MM.1S (cell line): Measurements from ENCODE around the gene DLG4.

Source experiments
- DNase-seq: peaks from one replicate; pipeline ENCODE4 v3.0.0-alpha.2; 2015
- H2AFZ ChIP-seq: fragments of 300-600 bp; sonication (generic); 2 replicates; pipeline ENCODE4 v1.6.0; 2016; ENCODE audit warnings: antibody characterized with exemption, low read length
- H3F3A ChIP-seq: fragments of 300-600 bp; sonication (generic); 2 replicates; pipeline ENCODE4 v1.6.1; 2016; ENCODE audit warnings: mild to moderate bottlenecking, antibody characterized with exemption, low read length, moderate library complexity, mixed read lengths; ENCODE audit not compliant: insufficient read depth
- H3K27ac ChIP-seq: fragments of 300-600 bp; sonication (generic); 2 replicates; pipeline ENCODE4 v1.5.1; 2016; ENCODE audit warnings: mild to moderate bottlenecking, low read length
- H3K27me3 ChIP-seq: fragments of 300-600 bp; sonication (generic); replicated peaks from 2 replicates; pipeline ENCODE4 v1.6.0; 2016; ENCODE audit warnings: low read length; ENCODE audit not compliant: insufficient read depth
- H3K36me3 ChIP-seq: fragments of 300-600 bp; sonication (generic); replicated peaks from 2 replicates; pipeline ENCODE4 v1.6.1; 2016; ENCODE audit warnings: mild to moderate bottlenecking, low read length, mixed read lengths; ENCODE audit not compliant: insufficient read depth
- H3K4me1 ChIP-seq: fragments of 300-600 bp; sonication (generic); 2 replicates; pipeline ENCODE4 v1.6.1; 2016; ENCODE audit warnings: low read length, mixed read lengths
- H3K4me2 ChIP-seq: fragments of 300-600 bp; sonication (generic); 2 replicates; pipeline ENCODE4 v1.6.0; 2016; ENCODE audit warnings: low read depth, low read length
- H3K4me3 ChIP-seq: fragments of 300-600 bp; sonication (generic); 2 replicates; pipeline ENCODE4 v1.5.1; 2016; ENCODE audit warnings: low read length, mixed read lengths
- H3K79me2 ChIP-seq: fragments of 300-600 bp; sonication (generic); 2 replicates; pipeline ENCODE4 v1.6.1; 2016; ENCODE audit warnings: mixed run types, low read length, mixed read lengths
- H3K9ac ChIP-seq: fragments of 300-600 bp; sonication (generic); 2 replicates; pipeline ENCODE4 v1.6.1; 2016; ENCODE audit warnings: low read length, mixed read lengths
- H3K9me2 ChIP-seq: fragments of 300-600 bp; sonication (generic); replicated peaks from 2 replicates; pipeline ENCODE4 v1.6.1; 2016; ENCODE audit warnings: mild to moderate bottlenecking, low read length, mixed read lengths; ENCODE audit not compliant: insufficient read depth
- H3K9me3 ChIP-seq: fragments of 300-600 bp; sonication (generic); replicated peaks from 2 replicates; pipeline ENCODE4 v1.6.1; 2016; ENCODE audit warnings: mild to moderate bottlenecking, low read length, mixed read lengths; ENCODE audit not compliant: insufficient read depth
- H4K20me1 ChIP-seq: fragments of 300-600 bp; sonication (generic); 2 replicates; pipeline ENCODE4 v1.6.1; 2016; ENCODE audit warnings: mild to moderate bottlenecking, low read length, moderate library complexity, mixed read lengths; ENCODE audit not compliant: insufficient read depth
- CTCF ChIP-seq: fragments of 300-600 bp; sonication (generic); IDR thresholded peaks from 2 replicates; pipeline ENCODE4 v1.5.1; 2016; ENCODE audit warnings: antibody characterized with exemption, low read length, mixed read lengths
- EZH2 ChIP-seq: fragments of 300-600 bp; sonication (generic); optimal IDR thresholded peaks from 2 replicates; pipeline ENCODE3; 2017; ENCODE audit warnings: low read depth, mild to moderate bottlenecking, antibody characterized with exemption, low read length, mixed read lengths
- EZH2phosphoT487 ChIP-seq: fragments of 300-600 bp; sonication (generic); IDR thresholded peaks from 2 replicates; pipeline ENCODE4 v1.6.1; 2018; ENCODE audit warnings: antibody characterized with exemption, low read length

Gene DLG4

DNA sequence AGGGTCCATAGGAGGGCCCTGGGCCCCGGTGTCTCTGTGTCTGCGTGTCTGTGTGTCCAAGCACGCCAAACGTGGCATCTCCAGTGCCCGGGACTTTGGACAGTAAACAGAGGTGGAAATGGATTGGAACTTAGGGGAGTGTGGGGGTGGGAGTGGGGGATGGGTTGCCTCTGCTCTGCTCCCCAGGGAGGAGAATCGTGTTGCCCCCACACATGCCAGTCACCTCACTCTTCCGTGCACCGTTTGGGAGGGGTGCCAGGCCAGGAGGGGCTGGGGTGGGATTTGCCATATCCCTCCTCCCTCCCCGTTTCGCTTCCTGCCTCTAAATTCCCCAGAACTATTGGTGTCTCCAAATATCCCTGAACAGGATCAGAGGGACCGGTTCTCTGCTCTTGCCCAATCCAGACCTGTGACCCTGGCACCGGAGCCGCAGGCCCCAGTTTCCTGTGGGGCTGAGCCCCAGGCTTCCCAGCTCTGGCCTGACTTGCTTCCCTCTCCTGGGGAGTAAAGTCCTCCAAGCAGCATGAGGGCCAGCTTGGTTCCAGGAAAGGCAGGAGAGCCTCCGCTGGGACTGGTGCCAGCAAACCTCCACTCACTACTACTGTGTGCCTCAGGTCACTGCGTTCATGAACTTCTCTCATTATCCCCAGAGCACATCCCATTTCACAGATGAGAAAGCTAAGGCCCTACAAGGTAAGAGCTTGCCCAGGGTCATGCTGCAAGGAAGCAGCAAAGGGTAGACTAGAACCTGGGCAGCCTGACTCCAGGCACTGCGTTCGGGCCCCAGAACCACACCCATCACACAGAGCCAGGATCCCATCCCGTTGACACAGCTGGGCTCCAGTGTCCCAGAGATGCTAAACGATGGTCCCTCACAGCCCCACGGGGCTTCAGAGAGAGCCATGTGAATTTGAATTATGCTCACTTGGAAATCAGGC lies 40.0 kb downstream of the DLG4 start, which contains the start of gene ASGR1:
Gene ASGR1 (minus strand): TSS at position 54 of the 938 bp plus-strand sequence. CDS start 807 bp downstream, outside the sequence.
- Histone ChIP-seq H3K9me2 (no peaks in the 10 kb centered on the region), H3K27ac (no peak within 1 kb of the TSS), H3K4me1 (0 out of 2 replicates have a peak, but pooled peaks cover 2% of the 10 kb centered on the region), H3F3A (no peaks in the 10 kb centered on the region), H3K36me3 (no peaks in the 10 kb centered on the region), H2AFZ (no peak within 1 kb of the TSS), H3K9ac (no peak within 1 kb of the TSS), H3K9me3 (no peaks in the 10 kb centered on the region), H3K27me3 (peaks cover 47% of the 10 kb centered on the region), H3K4me3 (no peak within 1 kb of the TSS), H3K4me2 (no peak within 1 kb of the TSS), H4K20me1 (no peaks in the 10 kb centered on the region), H3K79me2 (no peaks in the 10 kb centered on the region)
- TF ChIP-seq EZH2phosphoT487 = no peak
- TF ChIP-seq EZH2 = no peak
- no peak for TF ChIP-seq CTCF
- DNase-seq = no peak

DNA sequence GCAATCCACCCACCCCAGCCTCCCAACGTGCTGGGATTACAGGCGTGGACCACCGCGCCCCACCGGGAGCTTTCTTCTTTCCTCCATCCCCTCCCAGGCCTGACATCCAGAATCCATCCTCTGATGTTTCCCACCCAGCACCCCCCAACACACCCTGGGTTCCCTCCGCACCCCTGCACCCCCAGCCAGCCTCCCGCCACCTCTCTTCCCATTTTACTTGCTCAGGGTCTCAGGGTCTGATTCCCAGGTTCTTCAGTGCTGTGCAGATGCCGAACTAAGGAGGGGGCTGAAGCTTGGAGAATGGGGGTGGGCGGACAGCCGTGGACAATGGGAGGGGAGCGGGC lies 40.7 kb downstream of the DLG4 start:
- H2AFZ ChIP-seq = no peak overlapping the region
- peaks cover 51% of the 10 kb centered on the region for H3K27me3 ChIP-seq
- no peaks in the 10 kb centered on the region for H3K9me2 ChIP-seq
- no peak for DNase-seq
- H3K9me3 ChIP-seq = no peaks in the 10 kb centered on the region
- no peak overlapping the region for H3K4me2 ChIP-seq
- H3K36me3 ChIP-seq = no peaks in the 10 kb centered on the region
- H4K20me1 ChIP-seq = no peaks in the 10 kb centered on the region
- no peak overlapping the region for H3K4me3 ChIP-seq
- no peaks in the 10 kb centered on the region for H3K79me2 ChIP-seq
- no peaks in the 10 kb centered on the region for H3F3A ChIP-seq
- H3K4me1 ChIP-seq = 0 out of 2 replicates have a peak, but pooled peaks cover 2% of the 10 kb centered on the region
- no peak for TF ChIP-seq CTCF
- no peak for TF ChIP-seq EZH2phosphoT487
- TF ChIP-seq EZH2 = no peak
- H3K27ac ChIP-seq = no peak overlapping the region
- no peak overlapping the region for H3K9ac ChIP-seq

- Histone ChIP-seq H2AFZ (no peak overlapping the region), H3K4me3 (no peak overlapping the region), H3K27me3 (peaks cover 56% of the 10 kb centered on the region), H3K36me3 (no peaks in the 10 kb centered on the region), H3K9ac (no peak overlapping the region), H3K9me2 (no peaks in the 10 kb centered on the region), H3F3A (no peaks in the 10 kb centered on the region), H4K20me1 (no peaks in the 10 kb centered on the region), H3K79me2 (no peaks in the 10 kb centered on the region), H3K9me3 (no peaks in the 10 kb centered on the region), H3K27ac (no peak overlapping the region), H3K4me1 (0 out of 2 replicates have a peak, but pooled peaks cover 2% of the 10 kb centered on the region), H3K4me2 (peak overlapping the region; percentile 38; the same call in 1 of the 2 replicates)
- TF ChIP-seq CTCF = no peak
- no peak for TF ChIP-seq EZH2phosphoT487
- TF ChIP-seq EZH2 = no peak
- DNase-seq = no peak
Observed at GRCh38 chr17:7177954-7178477, 41.6 kb downstream of the DLG4 start.
